Breast epithelium (tissue), 3 donors: ENCODE results near the gene HADHA.

Experiments
- POLR2A ChIP-seq: fragments of 450-650 bp; IDR thresholded peaks from one replicate; pipeline ENCODE4 v1.6.1; 2016; ENCODE audit warnings: antibody characterized with exemption, mild to moderate bottlenecking, moderate library complexity
- POLR2AphosphoS5 ChIP-seq, 3 donors: sonication (generic); formaldehyde crosslinking; IDR thresholded peaks; one replicate each; pipeline ENCODE4 v1.6.1; 2017; ENCODE audit warnings: antibody characterized with exemption in 3 of 3
- TF ChIP-seq, protein P1 (sequence below), 3 donors: fragments of 450-650 bp; IDR thresholded peaks; one replicate each; pipeline ENCODE4 v1.5.1; 2016 to 2017; ENCODE audit warnings: antibody characterized with exemption in 3 of 3, mild to moderate bottlenecking in 3 of 3, moderate library complexity in 3 of 3

DNA sequence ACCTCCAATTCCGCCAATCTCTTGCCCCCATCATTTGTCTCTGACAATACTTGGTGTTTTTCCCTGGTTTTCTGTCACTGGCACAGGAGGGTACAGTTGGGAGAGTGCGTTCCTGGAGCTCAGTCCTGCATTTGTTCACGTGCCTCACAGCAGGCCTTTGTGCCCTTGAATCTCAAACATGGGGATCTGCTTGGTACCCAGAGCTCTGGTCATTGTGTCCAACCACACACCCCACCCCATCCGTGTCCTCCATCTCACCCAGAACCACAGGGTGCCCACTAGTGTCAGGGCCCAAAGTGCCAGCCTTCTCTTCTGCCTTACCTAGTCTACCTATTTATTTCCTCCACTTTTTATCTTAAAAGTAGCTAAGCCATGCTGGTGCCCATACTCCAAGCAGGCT lies 55.3 kb downstream of the HADHA start:
- TF ChIP-seq POLR2AphosphoS5 (IDR thresholded peaks at IDR 0.05) (no peak), POLR2A (no peak)
- TF ChIP-seq, protein P1, sequence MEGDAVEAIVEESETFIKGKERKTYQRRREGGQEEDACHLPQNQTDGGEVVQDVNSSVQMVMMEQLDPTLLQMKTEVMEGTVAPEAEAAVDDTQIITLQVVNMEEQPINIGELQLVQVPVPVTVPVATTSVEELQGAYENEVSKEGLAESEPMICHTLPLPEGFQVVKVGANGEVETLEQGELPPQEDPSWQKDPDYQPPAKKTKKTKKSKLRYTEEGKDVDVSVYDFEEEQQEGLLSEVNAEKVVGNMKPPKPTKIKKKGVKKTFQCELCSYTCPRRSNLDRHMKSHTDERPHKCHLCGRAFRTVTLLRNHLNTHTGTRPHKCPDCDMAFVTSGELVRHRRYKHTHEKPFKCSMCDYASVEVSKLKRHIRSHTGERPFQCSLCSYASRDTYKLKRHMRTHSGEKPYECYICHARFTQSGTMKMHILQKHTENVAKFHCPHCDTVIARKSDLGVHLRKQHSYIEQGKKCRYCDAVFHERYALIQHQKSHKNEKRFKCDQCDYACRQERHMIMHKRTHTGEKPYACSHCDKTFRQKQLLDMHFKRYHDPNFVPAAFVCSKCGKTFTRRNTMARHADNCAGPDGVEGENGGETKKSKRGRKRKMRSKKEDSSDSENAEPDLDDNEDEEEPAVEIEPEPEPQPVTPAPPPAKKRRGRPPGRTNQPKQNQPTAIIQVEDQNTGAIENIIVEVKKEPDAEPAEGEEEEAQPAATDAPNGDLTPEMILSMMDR (IDR thresholded peaks at IDR 0.05), result no peak
